Omental fat pad (tissue), 4 donors: ENCODE measurements around the gene AFF2. TPM values are rescaled to one million over a fixed set of nuclear protein-coding genes. Genes with fewer than 3 reads are reported as not detected.

ENCODE experiments used
- ATAC-seq: fragments of 150-250 bp; one replicate; pipeline ENCODE4 v1.9.1; 2016; ENCODE audit warnings: mild to moderate bottlenecking, moderate library complexity; ENCODE audit not compliant: low FRiP score
- DNase-seq: peaks from one replicate; pipeline ENCODE4 v3.0.0-alpha.2; 2019; ENCODE audit warnings: low spot score
- total RNA-seq, 4 donors: library from RNA; depleted of rRNA; stranded (reverse); fragments of >200 nt; gene quantifications; one replicate each; pipeline ENCODE4 v1.1.0, GENCODE V29; 2016
- TF ChIP-seq, protein P1 (sequence below), 3 donors: fragments of 450-650 bp; IDR thresholded peaks; one replicate each; pipeline ENCODE4 v1.5.1; 2016 to 2017; ENCODE audit warnings: antibody characterized with exemption in 3 of 3, mild to moderate bottlenecking in 3 of 3, moderate library complexity in 2 of 3

AFF2 gene
- total RNA-seq, 4 donors from 2014 or later, result 5.7 to 16.7 (median 12.3) TPM

DNA sequence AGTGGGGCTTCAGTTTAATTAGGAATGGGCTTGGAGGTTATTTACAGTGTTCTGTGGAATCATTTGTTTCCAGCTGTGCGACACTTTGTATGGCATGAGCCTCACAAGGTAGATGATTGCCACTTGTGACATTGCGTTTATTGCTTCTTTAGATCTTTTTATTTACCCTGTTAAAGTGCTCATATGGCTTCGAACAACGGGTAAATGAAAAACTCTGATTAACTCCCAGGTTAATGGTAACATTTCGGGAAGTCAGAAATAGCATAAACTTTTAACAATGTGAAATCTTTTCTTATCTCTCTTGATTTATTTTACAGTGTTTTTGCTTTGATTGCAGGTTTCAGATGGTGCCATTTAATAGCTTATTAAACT lies 510.4 kb downstream of the AFF2 start:
- TF ChIP-seq, protein P1, sequence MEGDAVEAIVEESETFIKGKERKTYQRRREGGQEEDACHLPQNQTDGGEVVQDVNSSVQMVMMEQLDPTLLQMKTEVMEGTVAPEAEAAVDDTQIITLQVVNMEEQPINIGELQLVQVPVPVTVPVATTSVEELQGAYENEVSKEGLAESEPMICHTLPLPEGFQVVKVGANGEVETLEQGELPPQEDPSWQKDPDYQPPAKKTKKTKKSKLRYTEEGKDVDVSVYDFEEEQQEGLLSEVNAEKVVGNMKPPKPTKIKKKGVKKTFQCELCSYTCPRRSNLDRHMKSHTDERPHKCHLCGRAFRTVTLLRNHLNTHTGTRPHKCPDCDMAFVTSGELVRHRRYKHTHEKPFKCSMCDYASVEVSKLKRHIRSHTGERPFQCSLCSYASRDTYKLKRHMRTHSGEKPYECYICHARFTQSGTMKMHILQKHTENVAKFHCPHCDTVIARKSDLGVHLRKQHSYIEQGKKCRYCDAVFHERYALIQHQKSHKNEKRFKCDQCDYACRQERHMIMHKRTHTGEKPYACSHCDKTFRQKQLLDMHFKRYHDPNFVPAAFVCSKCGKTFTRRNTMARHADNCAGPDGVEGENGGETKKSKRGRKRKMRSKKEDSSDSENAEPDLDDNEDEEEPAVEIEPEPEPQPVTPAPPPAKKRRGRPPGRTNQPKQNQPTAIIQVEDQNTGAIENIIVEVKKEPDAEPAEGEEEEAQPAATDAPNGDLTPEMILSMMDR (IDR thresholded peaks at IDR 0.05), result no peak
- ATAC-seq, result no peak
- no peak for DNase-seq

DNA sequence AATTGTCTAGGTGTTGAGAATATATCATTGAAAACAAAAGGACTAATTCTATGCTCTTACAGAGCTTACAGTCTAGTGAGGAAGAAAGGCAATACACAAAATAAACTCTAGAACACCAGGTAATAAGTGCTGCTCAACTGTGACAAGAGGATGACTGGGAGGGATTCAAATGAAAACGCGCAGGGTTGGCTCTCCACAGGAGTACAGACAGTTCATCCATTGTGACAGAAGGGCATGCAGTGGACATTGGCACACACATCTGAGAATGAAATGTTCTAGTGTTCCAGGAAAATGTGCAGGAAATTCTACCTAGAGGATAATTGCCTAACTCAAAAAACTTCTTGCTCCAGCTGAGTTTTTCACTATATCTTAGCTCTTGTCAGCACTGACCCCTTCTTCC lies 512.7 kb downstream of the AFF2 start:
- DNase-seq (no peak), ATAC-seq (no peak)
- TF ChIP-seq, protein P1 (IDR thresholded peaks at IDR 0.05), result no peak

DNA sequence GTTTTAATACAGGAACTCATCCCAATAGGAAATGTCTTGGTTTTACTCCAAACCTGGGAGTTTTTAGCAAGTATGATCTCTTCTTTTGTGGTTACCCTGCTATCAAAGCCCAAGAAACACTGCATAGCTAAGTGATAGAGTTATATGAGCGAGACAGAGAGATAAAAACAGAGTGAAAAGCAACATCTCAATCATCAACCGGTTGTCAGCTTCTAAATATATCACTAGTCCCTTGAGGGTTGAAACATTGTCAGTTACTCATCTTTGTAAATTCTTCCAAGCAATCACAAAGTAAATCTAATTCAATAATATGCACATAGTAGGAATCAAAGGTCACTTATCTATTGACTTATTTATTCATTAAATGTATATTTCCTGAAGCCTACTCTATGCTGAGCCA lies 520.7 kb downstream of the AFF2 start:
- ATAC-seq, result no peak
- no peak for DNase-seq
- TF ChIP-seq, protein P1 (IDR thresholded peaks at IDR 0.05), result no peak

DNA sequence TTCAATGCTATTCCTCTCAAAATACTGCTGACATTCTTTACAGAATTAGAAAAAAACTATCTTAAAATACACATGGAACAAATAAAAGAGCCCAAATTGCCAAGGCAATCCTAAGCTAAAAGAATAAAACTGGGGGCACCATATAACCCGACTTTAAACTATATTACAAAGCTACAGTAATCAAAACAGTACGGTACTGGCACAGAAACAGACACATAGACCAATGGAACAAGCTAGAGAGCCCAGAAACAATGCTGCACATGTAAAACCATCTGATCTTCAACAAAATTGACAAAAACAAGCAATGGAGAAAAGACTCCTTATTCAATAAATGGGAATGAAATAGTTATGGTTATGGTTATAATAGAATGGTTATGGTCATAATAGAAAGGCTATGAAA lies 522.1 kb downstream of the AFF2 start:
- no peak for ATAC-seq
- TF ChIP-seq, protein P1 (IDR thresholded peaks at IDR 0.05), result no peak
- DNase-seq, result no peak

DNA sequence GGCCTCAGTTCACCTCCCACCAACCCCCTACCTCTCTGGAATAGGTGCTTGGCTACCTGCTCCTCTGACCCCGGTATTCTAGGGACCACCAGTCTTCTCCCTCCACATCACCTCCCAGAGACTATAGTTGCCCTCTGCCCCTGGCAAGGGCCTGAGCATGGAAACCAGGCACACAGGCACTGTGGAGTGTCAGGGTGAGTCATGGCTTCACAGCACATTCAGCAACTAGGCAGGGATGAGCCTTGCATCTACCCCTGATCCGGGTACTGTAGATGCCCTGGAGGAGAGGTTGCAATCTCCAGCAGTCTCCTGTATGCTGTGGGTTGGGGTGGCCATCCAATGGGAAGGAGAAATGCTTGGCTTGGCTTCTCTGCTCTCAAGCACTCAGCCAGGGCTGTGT lies 532.0 kb downstream of the AFF2 start:
- ATAC-seq (no peak), DNase-seq (no peak)
- TF ChIP-seq, protein P1 (IDR thresholded peaks at IDR 0.05), result no peak

DNA sequence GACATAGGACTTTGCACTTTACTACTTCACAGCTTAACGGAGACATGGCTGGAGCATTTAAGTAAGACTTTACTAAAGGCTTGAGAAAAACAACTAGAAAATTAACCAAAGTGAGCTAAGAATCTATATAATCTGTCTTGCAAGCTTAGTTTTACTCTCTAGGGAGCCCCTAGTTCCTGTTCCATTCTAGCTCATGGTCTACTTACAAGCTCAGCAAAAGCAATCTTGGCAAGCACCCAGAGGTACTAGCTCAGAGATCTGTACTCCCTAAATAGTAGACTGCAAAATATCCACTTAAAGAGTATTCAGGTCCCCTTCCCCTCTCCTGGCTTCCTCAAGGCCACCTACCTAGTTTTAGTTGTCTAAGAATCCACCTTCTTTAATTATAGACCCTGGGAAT lies 535.7 kb downstream of the AFF2 start:
- TF ChIP-seq, protein P1 (IDR thresholded peaks at IDR 0.05), result no peak
- ATAC-seq, result no peak
- no peak for DNase-seq

DNA sequence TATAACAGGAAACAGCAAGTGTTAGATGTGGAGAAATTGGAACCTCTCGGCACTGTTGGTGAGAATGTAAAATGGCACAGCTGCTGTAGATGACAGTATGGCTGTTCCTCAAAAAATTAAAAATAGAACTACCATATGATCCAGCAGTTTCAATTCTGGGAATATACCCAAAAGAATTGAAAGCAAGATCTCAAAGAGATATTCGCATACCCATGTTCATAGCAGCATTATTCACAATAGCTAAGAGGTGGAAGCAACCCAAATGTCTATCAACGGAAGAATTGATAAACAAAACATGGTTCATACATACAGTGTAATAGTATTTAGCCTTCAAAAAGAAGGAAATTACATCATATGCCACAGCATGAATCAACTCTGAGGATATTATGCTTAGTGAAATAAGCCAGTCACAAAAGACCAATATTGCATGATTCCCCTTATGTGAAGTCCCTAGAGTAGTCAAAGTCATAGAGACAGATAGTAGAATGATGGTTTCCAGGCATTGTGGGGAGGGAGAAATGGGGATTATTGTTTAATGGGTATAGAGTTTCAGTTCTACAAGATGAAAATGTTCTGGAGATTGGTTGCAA lies 537.0 kb downstream of the AFF2 start:
- ATAC-seq (no peak), DNase-seq (no peak)
- TF ChIP-seq, protein P1 (IDR thresholded peaks at IDR 0.05), result no peak
